ENCODE measurements around the gene FMR1. TPM values are rescaled to one million over a fixed set of nuclear protein-coding genes. Genes with fewer than 3 reads are reported as not detected.

FMR1 gene
- 10 to 100 TPM; 27.5 to 30.2 (median 28.2) TPM for total RNA-seq

GRCh38 chrX:147911192-147912022 lies at the start of gene FMR1:
Gene FMR1 (plus strand): TSS chrX:147911919. CDS start chrX:147912180, 261 bp downstream.
- Histone ChIP-seq H3K4me3 (peak within 1 kb of the TSS; percentile 68 to 78 (median 72)), H3K27ac (replicated peaks in 1 of 4) (peak within 1 kb of the TSS; percentile 89 to 91 (median 90)), H3K9me3 (no peaks in the 10 kb centered on the region), H3K4me1 (peaks cover 2 to 31% (median 21%) of the 10 kb centered on the region in 4 donors), H3K27me3 (no peaks in the 10 kb centered on the region), H3K36me3 (no peaks in the 10 kb centered on the region)
- DNase-seq (ENCODE audit: extremely low spot score) = peak; percentile 96
- 62% methylated on average over 52 of the region's 66 CpGs for WGBS
- intact Hi-C loops (cut with DNase I) = loop anchor here (10.0 kb wide), 1 partner anchor 1593 kb away; the partner anchor contains the start of gene IDS
- TF ChIP-seq POLR2A (IDR thresholded peaks at IDR 0.05; ENCODE audit: low read depth) = no peak
- no peak for TF ChIP-seq EP300 (IDR thresholded peaks at IDR 0.05)
- peak; percentile 71 to 82 for TF ChIP-seq POLR2AphosphoS5 (IDR thresholded peaks at IDR 0.05)
- TF ChIP-seq CTCF (IDR thresholded peaks at IDR 0.05) = no peak

GRCh38 chrX:147875866-147876596 lies 35.7 kb upstream of the FMR1 start:
- Histone ChIP-seq H3K4me3 (no peak overlapping the region), H3K27ac (replicated peaks in 1 of 4) (no peak overlapping the region), H3K27me3 (no peaks in the 10 kb centered on the region), H3K4me1 (no peaks in the 10 kb centered on the region), H3K9me3 (peaks cover 0 to 8% (median 0%) of the 10 kb centered on the region in 4 donors), H3K36me3 (no peaks in the 10 kb centered on the region)
- TF ChIP-seq POLR2AphosphoS5 (IDR thresholded peaks at IDR 0.05) (no peak), CTCF (IDR thresholded peaks at IDR 0.05) (no peak)
- no peak for DNase-seq (ENCODE audit: extremely low spot score)
- intact Hi-C loops (cut with DNase I) = no loop called here
- 56% methylated on average over 7 of the region's 7 CpGs for WGBS

- intact Hi-C loops (cut with DNase I) = no loop called here
- Histone ChIP-seq H3K27ac (replicated peaks in 1 of 4) (no peak overlapping the region), H3K9me3 (peaks cover 0 to 6% (median 0%) of the 10 kb centered on the region in 4 donors), H3K27me3 (no peaks in the 10 kb centered on the region), H3K36me3 (no peaks in the 10 kb centered on the region), H3K4me3 (no peak overlapping the region), H3K4me1 (no peaks in the 10 kb centered on the region)
- WGBS = 70% methylated on average over 4 of the region's 4 CpGs
- TF ChIP-seq POLR2AphosphoS5 (IDR thresholded peaks at IDR 0.05) (no peak), EP300 (IDR thresholded peaks at IDR 0.05) (no peak), CTCF (IDR thresholded peaks at IDR 0.05) (no peak), POLR2A (IDR thresholded peaks at IDR 0.05; ENCODE audit: low read depth) (no peak)
- no peak for DNase-seq (ENCODE audit: extremely low spot score)
Observed at GRCh38 chrX:147876849-147877646, 34.7 kb upstream of the FMR1 start.

- Histone ChIP-seq H3K27me3 (no peaks in the 10 kb centered on the region), H3K27ac (replicated peaks in 1 of 4) (no peak overlapping the region), H3K36me3 (no peaks in the 10 kb centered on the region), H3K4me1 (no peaks in the 10 kb centered on the region), H3K4me3 (no peak overlapping the region), H3K9me3 (no peaks in the 10 kb centered on the region)
- TF ChIP-seq EP300 (IDR thresholded peaks at IDR 0.05) = no peak
- TF ChIP-seq POLR2A (IDR thresholded peaks at IDR 0.05; ENCODE audit: low read depth) = no peak
- TF ChIP-seq CTCF (IDR thresholded peaks at IDR 0.05) = no peak
- TF ChIP-seq POLR2AphosphoS5 (IDR thresholded peaks at IDR 0.05) = no peak
- 61% methylated on average over 5 of the region's 5 CpGs for WGBS
- no peak for DNase-seq (ENCODE audit: extremely low spot score)
- intact Hi-C loops (cut with DNase I) = no loop called here
Observed at GRCh38 chrX:147877726-147878125, 34.0 kb upstream of the FMR1 start.

Data from esophagus muscularis mucosa (tissue), 4 donors.